Endothelial cell of umbilical vein (primary cell): ENCODE measurements around the gene GALNT1. TPM values are rescaled to one million over a fixed set of nuclear protein-coding genes. Genes with fewer than 3 reads are reported as not detected.

Source experiments
- BruUV-seq: library from RNA; stranded (reverse); fragments of 400-500 nt; replicated peaks from 2 replicates; lab custom pipeline; 2021; lab: Mats Ljungman, UMichigan
- CTCF ChIA-PET: fragments of 300-600, 350-600 bp; sonication (Branson Sonifier 250); formaldehyde crosslinking; loops from one replicate; lab custom pipeline; 2021; ENCODE audit warnings: antibody characterized with exemption, inconsistent platforms; lab: Charles Lee
- POLR2A ChIA-PET: fragments of 300-600, 350-600 bp; sonication (Branson Sonifier 250); formaldehyde crosslinking; loops from one replicate; lab custom pipeline; 2021; ENCODE audit warnings: antibody characterized with exemption, inconsistent platforms; lab: Charles Lee
- DNase-seq: peaks from one replicate; pipeline ENCODE4 v3.0.0-alpha.2; 2011; ENCODE audit warnings: low read depth, low spot score
- FAIRE-seq: peaks from 2 replicates; lab custom pipeline; 2011; peaks lifted over from hg19 to GRCh38; lab: Jason Lieb, UNC
- H2AFZ ChIP-seq: 2 replicates; pipeline ENCODE4 v1.6.0; 2012; ENCODE audit warnings: low read depth, low read length, control low read depth, inconsistent platforms
- H3K27ac ChIP-seq: 2 replicates; pipeline ENCODE4 v1.5.1; 2011; ENCODE audit warnings: low read depth, mild to moderate bottlenecking, control low read depth, low read length, moderate library complexity; ENCODE audit not compliant: insufficient read depth
- H3K27me3 ChIP-seq, 2 experiments: 2 replicates each; pipeline versions ENCODE4 v1.6.0 to v1.6.1; 2011; ENCODE audit warnings: low read length in 2 of 2, mixed read lengths in 1 of 2; ENCODE audit not compliant: control insufficient read depth in 2 of 2, insufficient read depth in 2 of 2
- H3K36me3 ChIP-seq, 2 experiments: 2 replicates in 1 of 2; 3 replicates in 1 of 2; pipeline ENCODE4 v1.5.1; 2011; ENCODE audit warnings: low read length in 2 of 2, mild to moderate bottlenecking in 1 of 2, moderate library complexity in 1 of 2; ENCODE audit not compliant: control insufficient read depth in 2 of 2, insufficient read depth in 2 of 2; ENCODE audit errors: extremely low read depth in 1 of 2
- H3K4me1 ChIP-seq: 3 replicates; pipeline ENCODE4 v1.5.1; 2011; ENCODE audit warnings: mild to moderate bottlenecking, low read length; ENCODE audit not compliant: control insufficient read depth, insufficient read depth; ENCODE audit errors: extremely low read depth
- H3K4me2 ChIP-seq: 2 replicates; pipeline ENCODE4 v1.6.1; 2011; ENCODE audit warnings: low read length, control low read depth, mixed read lengths; ENCODE audit not compliant: insufficient read depth
- H3K4me3 ChIP-seq, 3 experiments: fragments of 200-600 bp in 1 of 3; sonication (generic), shearing (Covaris generic) in 1 of 3; replicated peaks in 1 of 3; 2 replicates each; pipeline ENCODE4 v1.5.1; 2011 to 2016; ENCODE audit warnings: control low read depth in 3 of 3, low read length in 3 of 3, mild to moderate bottlenecking in 2 of 3, inconsistent platforms in 1 of 3, low read depth in 1 of 3, moderate library complexity in 1 of 3; ENCODE audit not compliant: insufficient read depth in 1 of 3
- H3K79me2 ChIP-seq: 2 replicates; pipeline ENCODE4 v1.6.0; 2012; ENCODE audit warnings: low read length, inconsistent platforms; ENCODE audit not compliant: control insufficient read depth, insufficient read depth
- H3K9ac ChIP-seq: replicated peaks from 2 replicates; pipeline ENCODE3; 2011; ENCODE audit warnings: low read length, control low read depth; ENCODE audit not compliant: insufficient read depth; ENCODE audit errors: extremely low read depth
- H3K9me1 ChIP-seq: replicated peaks from 3 replicates; pipeline ENCODE4 v1.6.0; 2011; ENCODE audit warnings: mild to moderate bottlenecking, low read length; ENCODE audit not compliant: control insufficient read depth, insufficient read depth; ENCODE audit errors: extremely low read depth
- H3K9me3 ChIP-seq: replicated peaks from 2 replicates; pipeline ENCODE4 v1.5.1; 2012; ENCODE audit warnings: low read length, inconsistent platforms; ENCODE audit not compliant: control insufficient read depth, insufficient read depth
- H4K20me1 ChIP-seq: replicated peaks from 2 replicates; pipeline ENCODE3; 2011; ENCODE audit warnings: mild to moderate bottlenecking, low read length; ENCODE audit not compliant: control insufficient read depth, insufficient read depth; ENCODE audit errors: extremely low read depth
- CTCF ChIP-seq, 2 donors: IDR thresholded peaks; 1 replicate in 1 of 2; 2 replicates in 1 of 2; pipeline ENCODE4 v1.5.1; 2011; ENCODE audit warnings: low read length in 2 of 2, mild to moderate bottlenecking in 2 of 2, moderate library complexity in 2 of 2, control low read depth in 1 of 2, inconsistent platforms in 1 of 2, low read depth in 1 of 2; ENCODE audit not compliant: insufficient read depth in 1 of 2; ENCODE audit errors: extremely low read depth in 1 of 2
- EZH2 ChIP-seq: IDR thresholded peaks from 2 replicates; pipeline ENCODE4 v1.6.1; 2012; ENCODE audit warnings: borderline replicate concordance, low read depth, mild to moderate bottlenecking, moderate library complexity, low read length, inconsistent platforms; ENCODE audit not compliant: severe bottlenecking
- FOS ChIP-seq: IDR thresholded peaks from 2 replicates; pipeline ENCODE4 v1.6.1; 2011; ENCODE audit warnings: mild to moderate bottlenecking, low read length, moderate library complexity, borderline replicate concordance; ENCODE audit not compliant: insufficient read depth
- JUN ChIP-seq: IDR thresholded peaks from 2 replicates; pipeline ENCODE4 v1.6.1; 2011; ENCODE audit warnings: borderline replicate concordance, low read depth; ENCODE audit not compliant: insufficient read length, insufficient read depth
- MAX ChIP-seq: IDR thresholded peaks from 2 replicates; pipeline ENCODE4 v1.6.1; 2011; ENCODE audit not compliant: insufficient read depth, insufficient read length
- MYC ChIP-seq: IDR thresholded peaks from one replicate; pipeline ENCODE4 v1.6.1; 2011; ENCODE audit warnings: mild to moderate bottlenecking, low read depth, low read length
- POLR2A ChIP-seq: IDR thresholded peaks from 2 replicates; pipeline ENCODE4 v1.6.1; 2012; ENCODE audit warnings: low read depth, mild to moderate bottlenecking, control low read depth, low read length
- POLR2AphosphoS5 ChIP-seq: IDR thresholded peaks from 2 replicates; pipeline ENCODE4 v1.6.1; 2012; ENCODE audit warnings: low read depth, mild to moderate bottlenecking, control low read depth, low read length, moderate library complexity; ENCODE audit not compliant: insufficient read depth
- dilution Hi-C: fragments of 300-500 bp; cut with MboI; formaldehyde crosslinking; loops from one replicate; pipeline ENCODE4 v1.15.0; 2019; ENCODE audit warnings: low sequenced_read_pairs; ENCODE audit not compliant: extremely low pct_ligation_motif_present
- intact Hi-C: fragments of 100-400 bp; cut with micrococcal nuclease; formaldehyde crosslinking; loops from one replicate; pipeline ENCODE4 v1.10.0; 2022
- polyA plus RNA-seq, 4 experiments: library from polyadenylated mRNA; depleted of rRNA in 3 of 4; stranded (reverse) in 3 of 4; unstranded in 1 of 4; fragments of >200 nt; gene quantifications; 2 replicates each; pipeline versions ENCODE4 v1.2.1 to v1.2.3, GENCODE V29; 2011 to 2012; ENCODE audit warnings: missing spikeins in 1 of 4
- total RNA-seq: library from RNA; stranded (reverse); gene quantifications from 2 replicates; pipeline ENCODE4 v1.2.3, GENCODE V29; 2021

GALNT1 gene
- total and polyA plus RNA-seq, 2 donors (not counting 3 experiments of a cell fraction or from before 2014, with no cell fraction given) = 89.9 to 360 TPM

GRCh38 chr18:35688757-35689156, 107.2 kb downstream of the GALNT1 start:
- Histone ChIP-seq H3K79me2 (no peaks in the 10 kb centered on the region), H3K4me2 (no peak overlapping the region), H3K4me3 (no peak overlapping the region), H2AFZ (no peak overlapping the region), H4K20me1 (no peaks in the 10 kb centered on the region), H3K9ac (no peak overlapping the region), H3K9me3 (no peaks in the 10 kb centered on the region), H3K4me1 (peaks cover 3% of the 10 kb centered on the region), H3K27me3 (no peaks in the 10 kb centered on the region), H3K9me1 (no peaks in the 10 kb centered on the region), H3K36me3 (peaks cover 7 to 13% of the 10 kb centered on the region in 2 experiments), H3K27ac (no peak overlapping the region)
- CTCF ChIA-PET = interaction anchor here (1.4 kb wide), 1 partner anchor 14 kb away, joined by 3 read pairs; no protein-coding TSS in a partner anchor
- DNase-seq (no peak), FAIRE-seq (no peak)
- TF ChIP-seq FOS (no peak), MYC (no peak), POLR2AphosphoS5 (no peak), EZH2 (no peak), POLR2A (no peak), CTCF (IDR thresholded peaks at IDR 0.05; ENCODE audit: extremely low read depth in 1 of 2, insufficient read depth in 1 of 2, low read depth in 1 of 2, low read length in 2 of 2) (no peak)
- dilution Hi-C loops (no loop called here), intact Hi-C loops (no loop called here)
- POLR2A ChIA-PET = no interaction called here
- BruUV-seq = no TSS peak

GRCh38 chr18:35689728-35690127, 108.2 kb downstream of the GALNT1 start:
- BruUV-seq = no TSS peak

More at GRCh38 chr18:35689728-35690127, 108.2 kb downstream of the GALNT1 start:
- CTCF ChIA-PET = interaction anchor here (1.4 kb wide), 1 partner anchor 13 kb away, joined by 3 read pairs; no protein-coding TSS in a partner anchor
- Histone ChIP-seq H3K9me3 (no peaks in the 10 kb centered on the region), H2AFZ (no peak overlapping the region), H3K9me1 (no peaks in the 10 kb centered on the region), H3K79me2 (peaks cover 2% of the 10 kb centered on the region), H3K27me3 (no peaks in the 10 kb centered on the region), H3K9ac (no peak overlapping the region), H4K20me1 (no peaks in the 10 kb centered on the region), H3K36me3 (peaks cover 7 to 12% of the 10 kb centered on the region in 2 experiments), H3K4me1 (peaks cover 3% of the 10 kb centered on the region), H3K27ac (no peak overlapping the region), H3K4me2 (no peak overlapping the region), H3K4me3 (no peak overlapping the region)
- dilution Hi-C loops = no loop called here
- no peak for FAIRE-seq
- no peak for DNase-seq
- POLR2A ChIA-PET = no interaction called here
- intact Hi-C loops = no loop called here
- no peak for TF ChIP-seq MYC
- no peak for TF ChIP-seq MAX
- TF ChIP-seq POLR2A = no peak
- no peak for TF ChIP-seq FOS
- no peak for TF ChIP-seq JUN
- TF ChIP-seq CTCF (IDR thresholded peaks at IDR 0.05; ENCODE audit: extremely low read depth in 1 of 2, insufficient read depth in 1 of 2, low read depth in 1 of 2, low read length in 2 of 2) = no peak
